CD4-positive, alpha-beta T cell (primary cell): ENCODE results near the gene FCHSD2. TPM values are rescaled to one million over a fixed set of nuclear protein-coding genes. Genes with fewer than 3 reads are reported as not detected.

ENCODE experiments used
- ATAC-seq: fragments of 200-7000 bp; cut with Tn5 transposase; one replicate; pipeline ENCODE4 v1.10.0; 2022; ENCODE audit warnings: mild to moderate bottlenecking; ENCODE audit not compliant: poor library complexity
- CTCF ChIA-PET: fragments of 350-600 bp; sonication (Branson Sonifier 250); formaldehyde crosslinking; loops from one replicate; lab custom pipeline; 2021; ENCODE audit warnings: antibody characterized with exemption, inconsistent platforms; lab: Charles Lee
- POLR2A ChIA-PET: fragments of 350-600 bp; sonication (Branson Sonifier 250); formaldehyde crosslinking; loops from one replicate; lab custom pipeline; 2021; ENCODE audit warnings: antibody characterized with exemption, inconsistent platforms; lab: Charles Lee
- DNase-seq, 14 experiments: peaks; one replicate each; pipeline ENCODE4 v3.0.0-alpha.2; 2013 to 2020; ENCODE audit warnings: mixed read lengths in 2 of 14
- H3K27ac ChIP-seq, 2 donors: one replicate each; pipeline versions ENCODE4 v1.5.1 to v1.7.0; 2013; ENCODE audit warnings: low read length in 2 of 2, low read depth in 1 of 2, mild to moderate bottlenecking in 1 of 2
- H3K27me3 ChIP-seq, 2 experiments: 1 replicate in 1 of 2; 2 replicates in 1 of 2; pipeline versions ENCODE4 v1.6.1 to v1.7.0; 2013; ENCODE audit warnings: low read length in 2 of 2, control low read depth in 1 of 2, mild to moderate bottlenecking in 1 of 2, moderate library complexity in 1 of 2; ENCODE audit not compliant: insufficient read depth in 2 of 2, control insufficient read depth in 1 of 2
- H3K36me3 ChIP-seq: one replicate; pipeline ENCODE4 v1.6.1; 2013; ENCODE audit warnings: low read length, control low read depth; ENCODE audit not compliant: insufficient read depth
- H3K4me1 ChIP-seq: one replicate; pipeline ENCODE4 v1.6.1; 2013; ENCODE audit warnings: low read length, control low read depth; ENCODE audit not compliant: insufficient read depth
- H3K4me3 ChIP-seq: one replicate; pipeline ENCODE4 v1.5.1; 2013; ENCODE audit warnings: mild to moderate bottlenecking, low read length, moderate library complexity
- H3K9me3 ChIP-seq, 2 experiments: 1 replicate in 1 of 2; 2 replicates in 1 of 2; pipeline versions ENCODE4 v1.6.1 to v1.7.0; 2013; ENCODE audit warnings: low read length in 2 of 2, mild to moderate bottlenecking in 2 of 2, control low read depth in 1 of 2, moderate library complexity in 1 of 2; ENCODE audit not compliant: control insufficient read depth in 1 of 2, insufficient read depth in 1 of 2
- H3K27ac Mint-ChIP-seq: one replicate; pipeline ENCODE4 v1.8.0; 2020; ENCODE audit warnings: mixed read lengths
- H3K27me3 Mint-ChIP-seq: one replicate; pipeline ENCODE4 v1.8.0; 2021; ENCODE audit warnings: mixed read lengths
- H3K36me3 Mint-ChIP-seq: one replicate; pipeline ENCODE4 v1.8.0; 2021; ENCODE audit warnings: low read depth, mixed read lengths
- H3K4me1 Mint-ChIP-seq: one replicate; pipeline ENCODE4 v1.8.0; 2021; ENCODE audit warnings: low read depth, mixed read lengths
- H3K4me3 Mint-ChIP-seq: one replicate; pipeline ENCODE4 v1.8.0; 2020; ENCODE audit warnings: mild to moderate bottlenecking, mixed read lengths
- H3K9me3 Mint-ChIP-seq: one replicate; pipeline ENCODE4 v1.8.0; 2020; ENCODE audit warnings: mixed read lengths
- CTCF ChIP-seq: fragments of 200-600 bp; IDR thresholded peaks from one replicate; pipeline ENCODE4 v1.8.0; 2022; ENCODE audit warnings: antibody characterized with exemption, mild to moderate bottlenecking
- intact Hi-C, 2 experiments: fragments of 100-400 bp; cut with DNase I in 1 of 2; cut with micrococcal nuclease in 1 of 2; formaldehyde crosslinking; loops; one replicate each; pipeline versions ENCODE4 v1.15.1 to v1.9.0; 2023 to 2025; cut with DNase I, micrococcal nuclease
- total RNA-seq, 174 experiments: library from RNA in 2 of 174; stranded (reverse) in 2 of 174; gene quantifications; one replicate each; pipeline ENCODE4 v1.2.3 and lab custom pipeline; 2021 to 2026

Gene FCHSD2
- total RNA-seq, 2 experiments from 2014 or later = 48.6 to 50.7 TPM

GRCh38 chr11:73002214-73002613 lies 139.9 kb downstream of the FCHSD2 start:
- ATAC-seq (no peak), DNase-seq (no peak)
- Mint-ChIP-seq H3K27ac (no peak overlapping the region), H3K27me3 (no peaks in the 10 kb centered on the region), H3K4me3 (no peak overlapping the region), H3K36me3 (peaks cover 35% of the 10 kb centered on the region), H3K4me1 (peaks cover 28% of the 10 kb centered on the region), H3K9me3 (no peaks in the 10 kb centered on the region)
- ChIA-PET POLR2A (interaction anchor here (0.7 kb wide), 1 partner anchor 39 kb away, joined by 3 read pairs; no protein-coding TSS in a partner anchor), CTCF (no interaction called here)
- TF ChIP-seq CTCF = no peak
- no peaks in the 10 kb centered on the region for H3K4me1 ChIP-seq
- no peaks in the 10 kb centered on the region for H3K27me3 ChIP-seq
- no peaks in the 10 kb centered on the region for H3K36me3 ChIP-seq
- intact Hi-C loops = no loop called here
- H3K27ac ChIP-seq = no peak overlapping the region
- H3K9me3 ChIP-seq = no peaks in the 10 kb centered on the region
- no peak overlapping the region for H3K4me3 ChIP-seq

GRCh38 chr11:73001615-73002014 lies 140.5 kb downstream of the FCHSD2 start:
- Mint-ChIP-seq H3K36me3 (peaks cover 38% of the 10 kb centered on the region), H3K9me3 (no peaks in the 10 kb centered on the region), H3K4me1 (peaks cover 33% of the 10 kb centered on the region), H3K27ac (no peak overlapping the region), H3K4me3 (no peak overlapping the region), H3K27me3 (no peaks in the 10 kb centered on the region)
- DNase-seq (no peak), ATAC-seq (no peak)
- CTCF ChIA-PET = no interaction called here
- no peaks in the 10 kb centered on the region for H3K9me3 ChIP-seq
- no peak overlapping the region for H3K27ac ChIP-seq
- no peak overlapping the region for H3K4me3 ChIP-seq
- intact Hi-C loops = no loop called here
- no peaks in the 10 kb centered on the region for H3K4me1 ChIP-seq
- H3K27me3 ChIP-seq = no peaks in the 10 kb centered on the region
- TF ChIP-seq CTCF = no peak
- no peaks in the 10 kb centered on the region for H3K36me3 ChIP-seq
- POLR2A ChIA-PET = no interaction called here

GRCh38 chr11:72998676-72999075 lies 143.4 kb downstream of the FCHSD2 start:
- no peaks in the 10 kb centered on the region for H3K27me3 Mint-ChIP-seq
- H3K36me3 Mint-ChIP-seq = peaks cover 31% of the 10 kb centered on the region
- no peaks in the 10 kb centered on the region for H3K27me3 ChIP-seq
- H3K4me3 Mint-ChIP-seq = no peak overlapping the region
- no peak for DNase-seq
- H3K4me1 Mint-ChIP-seq = peaks cover 15% of the 10 kb centered on the region
- no peak overlapping the region for H3K4me3 ChIP-seq
- no peaks in the 10 kb centered on the region for H3K9me3 Mint-ChIP-seq
- POLR2A ChIA-PET = no interaction called here
- H3K27ac Mint-ChIP-seq = no peak overlapping the region
- H3K4me1 ChIP-seq = no peaks in the 10 kb centered on the region
- CTCF ChIA-PET = no interaction called here
- no peak for TF ChIP-seq CTCF
- intact Hi-C loops = no loop called here
- no peak for ATAC-seq
- H3K27ac ChIP-seq = no peak overlapping the region
- no peaks in the 10 kb centered on the region for H3K36me3 ChIP-seq
- H3K9me3 ChIP-seq = no peaks in the 10 kb centered on the region
